Measurements from ENCODE around the gene AK9.
"Not testable (repeated sequence)": the region's sequence is repeated elsewhere in the genome, so short reads cannot be mapped to it uniquely, and the experiment has no call there.

The AK9 gene

DNA sequence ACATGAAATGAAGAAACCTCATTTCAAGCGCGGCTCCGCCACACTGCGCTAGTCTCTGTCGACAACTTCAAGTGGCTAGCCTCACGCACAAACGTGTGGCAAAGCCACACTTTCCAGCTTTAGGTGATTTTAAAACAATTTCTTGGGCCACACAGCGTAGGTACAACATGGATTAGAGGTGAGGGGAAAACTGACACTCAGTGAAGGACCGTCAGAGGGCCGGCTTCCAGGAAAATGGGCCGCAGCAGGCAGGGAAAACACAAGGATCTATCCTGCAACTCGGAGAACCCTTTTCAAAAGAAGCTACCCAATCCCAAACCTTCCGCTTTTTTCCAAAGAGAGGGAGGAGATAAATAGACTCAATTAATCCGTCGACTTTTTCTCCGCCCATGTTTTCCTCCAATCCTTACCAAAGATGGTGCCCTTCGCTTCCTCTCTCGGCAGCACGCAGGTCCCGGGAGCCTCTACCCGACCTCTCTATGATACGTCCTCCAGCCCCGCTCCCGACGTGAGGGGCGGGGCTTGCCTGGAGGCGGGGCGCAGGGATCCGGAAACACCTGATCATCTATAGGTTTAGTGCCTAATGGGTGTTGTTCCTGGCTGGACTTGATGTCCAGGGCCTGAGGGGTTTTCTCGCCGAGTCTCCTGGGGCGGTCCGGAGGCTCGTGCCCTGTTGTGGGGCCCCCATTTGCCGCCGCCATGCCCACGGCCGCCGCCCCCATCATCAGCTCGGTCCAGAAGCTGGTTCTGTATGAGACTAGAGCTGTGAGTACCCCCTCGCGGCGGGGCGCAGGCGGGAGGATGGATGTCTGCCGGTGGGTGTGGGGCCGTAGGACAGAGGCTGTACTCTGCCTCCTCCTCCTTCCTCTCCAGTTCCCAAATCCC is at the start of gene AK9, which contains the start of gene FIG4:
AK9 (minus strand) TSS at position 466 of the 885 bp plus-strand sequence. CDS start 15,457 bp downstream, outside the sequence.
FIG4 (plus strand) TSS at position 560 of the 885 bp plus-strand sequence; CDS start at position 700, 140 bp downstream.
- peak; percentile 95 to 97 for DNase-seq

DNA sequence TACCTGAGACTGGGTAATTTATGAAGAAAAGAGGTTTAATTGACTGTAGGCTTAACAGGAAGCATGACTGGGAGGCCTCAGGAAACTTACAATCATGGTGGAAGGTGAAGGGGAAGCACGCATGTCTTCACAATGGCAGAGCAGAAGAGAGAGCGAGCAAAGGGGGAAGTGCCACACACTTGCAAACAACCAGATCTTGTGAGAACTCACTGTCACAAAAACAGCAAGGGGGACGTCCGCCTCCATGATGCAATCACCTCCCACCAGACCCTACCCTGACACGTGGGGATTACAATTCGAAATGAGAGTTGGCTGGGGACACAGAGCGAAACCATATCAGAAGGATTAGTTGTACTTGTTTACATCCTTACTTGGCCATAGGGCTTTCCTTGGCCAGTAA is 49.8 kb upstream of the AK9 start:
- DNase-seq, result no peak

DNA sequence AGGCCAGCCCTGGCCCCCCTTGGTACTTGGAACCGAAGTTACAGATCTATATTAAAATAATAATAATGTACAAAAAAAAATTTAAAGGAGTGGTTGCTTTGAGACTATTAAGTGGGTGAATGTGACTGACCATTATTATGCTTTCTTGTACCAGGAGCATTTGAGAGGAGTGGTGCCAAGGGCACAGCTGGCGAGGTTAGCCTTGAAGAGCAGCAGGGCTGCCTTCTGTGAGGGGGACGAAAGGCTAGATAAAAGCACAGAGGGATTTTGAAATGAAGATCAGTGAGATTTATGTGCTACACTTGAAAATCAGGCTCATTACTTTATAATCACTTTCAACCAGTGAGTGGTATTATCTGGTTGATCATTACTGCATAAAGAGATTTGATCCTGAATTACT is 48.7 kb upstream of the AK9 start:
- no peak for DNase-seq

DNA sequence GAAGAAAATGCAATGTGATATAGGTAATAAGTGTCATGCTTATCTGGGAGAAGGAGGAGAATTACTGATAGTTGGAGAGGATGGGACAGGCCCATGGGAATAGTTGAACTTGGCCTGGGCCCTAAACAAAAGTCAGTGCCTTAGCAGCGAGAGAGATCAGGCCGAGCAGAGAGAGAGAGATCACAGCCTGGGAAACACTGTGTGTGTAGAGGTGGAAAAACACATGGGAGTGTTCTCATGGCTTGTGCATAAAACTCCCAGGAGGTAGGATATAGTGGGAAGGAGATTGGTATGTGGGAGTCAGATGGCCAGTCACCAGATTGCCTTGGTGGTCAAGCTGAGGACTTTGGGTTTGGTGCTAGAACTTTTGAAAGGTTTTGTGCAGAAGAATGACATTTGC is 47.7 kb upstream of the AK9 start:
- DNase-seq, result no peak

DNA sequence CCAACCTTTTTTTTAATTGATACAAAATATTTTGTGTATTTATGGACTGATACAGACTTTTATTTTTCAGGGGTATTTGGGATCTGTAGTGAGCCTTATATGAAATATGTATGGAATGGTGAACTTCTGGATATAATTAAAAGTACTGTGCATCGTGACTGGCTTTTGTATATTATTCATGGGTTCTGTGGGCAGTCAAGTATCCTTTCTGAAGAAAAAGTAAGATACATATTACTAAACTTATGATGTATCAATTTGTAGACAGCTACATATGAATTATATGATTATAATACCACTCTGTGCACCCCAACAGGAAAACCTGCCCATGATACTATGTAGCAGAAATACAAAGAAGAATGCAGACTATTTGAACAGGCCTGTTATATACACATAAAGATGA is 47.3 kb upstream of the AK9 start:
- DNase-seq, result no peak

DNA sequence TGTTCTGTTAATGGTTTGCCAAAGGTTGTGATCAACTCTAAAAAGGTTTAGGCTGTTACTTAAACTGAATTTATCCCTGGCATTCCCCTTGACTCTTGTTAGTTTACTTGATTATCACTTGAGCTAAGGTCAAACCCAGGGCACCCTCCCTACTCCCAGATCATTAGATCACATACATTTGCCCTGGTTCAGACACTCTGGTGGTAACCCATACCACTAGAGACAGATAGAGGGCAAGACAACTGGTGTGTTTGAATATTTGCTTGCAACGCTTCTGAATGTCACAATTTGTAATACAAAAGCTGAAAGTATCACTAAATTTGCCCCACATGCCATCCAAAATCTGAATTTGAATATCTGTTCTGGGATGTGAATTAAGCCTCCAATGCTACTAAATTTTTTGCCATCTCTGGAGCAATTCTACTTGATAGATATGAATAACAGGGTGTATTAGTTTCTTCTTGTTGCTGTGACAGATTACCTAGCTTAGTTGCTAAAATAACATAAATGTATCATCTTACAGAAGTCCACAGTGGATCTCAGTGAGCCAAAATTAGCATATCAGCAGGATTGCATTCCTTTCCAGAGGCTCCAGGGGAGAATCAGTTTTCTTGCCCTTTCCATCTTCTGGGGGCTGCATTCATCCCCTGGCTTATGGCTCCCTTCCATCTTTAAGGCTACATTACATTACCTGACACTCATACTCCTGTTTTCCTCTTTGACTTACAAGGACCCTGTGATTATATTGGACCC is 45.4 kb upstream of the AK9 start:
- DNase-seq, result no peak

DNA sequence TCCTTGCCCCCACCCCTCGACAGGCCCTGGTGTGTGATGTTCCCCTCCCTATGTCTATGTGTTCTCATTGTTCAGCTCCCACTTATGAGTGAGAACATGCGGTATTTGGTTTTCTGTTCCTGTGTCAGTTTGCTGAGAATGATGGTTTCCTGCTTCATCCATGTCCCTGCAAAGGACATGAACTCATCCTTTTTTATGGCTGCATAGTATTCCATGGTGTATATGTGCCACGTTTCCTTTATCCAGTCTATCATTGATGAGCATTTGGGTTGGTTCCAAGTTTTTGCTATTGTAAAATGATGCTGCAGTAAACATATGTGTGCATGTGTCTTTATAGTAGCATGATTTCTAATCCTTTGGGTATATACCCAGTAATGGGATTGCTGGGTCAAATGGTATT is 34.2 kb upstream of the AK9 start:
- DNase-seq, result not testable (repeated sequence)

DNA sequence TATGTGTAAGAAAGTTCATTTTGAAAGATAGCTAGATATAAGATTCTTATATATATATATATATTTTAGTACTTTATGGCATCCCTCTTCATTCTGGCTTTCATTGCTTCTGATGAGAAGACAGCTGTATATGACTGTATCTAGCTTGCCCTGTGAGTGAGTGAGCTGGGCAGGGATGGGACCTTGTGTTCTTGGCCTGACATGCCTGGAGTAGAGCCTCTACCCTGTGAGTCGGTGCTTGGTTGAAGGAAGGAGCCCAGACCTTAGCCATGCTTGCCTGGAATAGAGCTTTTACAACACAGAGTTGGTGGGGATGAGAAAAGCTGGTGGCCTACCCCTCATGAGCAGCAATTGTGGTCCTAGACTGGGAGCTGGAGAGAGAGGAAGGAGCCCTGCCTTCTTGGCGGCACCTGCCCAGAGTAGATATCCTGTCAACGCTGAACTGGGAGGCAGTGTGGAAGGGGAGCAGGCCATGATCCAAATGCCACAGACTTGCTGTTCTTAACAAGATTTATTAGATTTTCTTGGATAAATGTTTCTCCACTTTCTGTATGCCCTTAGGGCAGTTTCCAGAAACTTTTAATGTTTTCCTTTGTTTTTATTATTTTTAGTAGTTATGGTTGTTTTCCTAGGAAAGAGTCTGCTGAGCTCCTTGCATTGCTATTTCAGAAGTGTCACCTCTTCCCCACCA is 31.7 kb upstream of the AK9 start:
- no peak for DNase-seq

DNA sequence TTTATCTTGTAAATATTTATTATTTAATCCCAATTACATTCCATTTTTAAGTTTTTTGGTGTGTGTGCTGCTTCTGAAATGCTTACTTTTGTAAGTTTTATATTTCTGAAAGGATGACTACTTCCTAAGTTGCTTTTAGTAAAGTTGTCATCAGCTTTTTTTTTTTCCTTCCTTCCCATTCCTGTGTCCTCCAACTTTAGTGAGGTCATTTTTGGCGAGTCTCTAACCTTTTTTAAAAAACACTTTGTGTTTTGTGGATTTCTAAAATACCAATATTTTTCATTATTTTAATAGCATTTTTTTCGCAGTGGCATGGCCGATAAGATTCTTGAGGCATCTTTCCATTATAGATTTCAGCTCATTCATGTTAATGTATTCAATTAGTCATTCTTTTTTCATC is 31.0 kb upstream of the AK9 start:
- no peak for DNase-seq

DNA sequence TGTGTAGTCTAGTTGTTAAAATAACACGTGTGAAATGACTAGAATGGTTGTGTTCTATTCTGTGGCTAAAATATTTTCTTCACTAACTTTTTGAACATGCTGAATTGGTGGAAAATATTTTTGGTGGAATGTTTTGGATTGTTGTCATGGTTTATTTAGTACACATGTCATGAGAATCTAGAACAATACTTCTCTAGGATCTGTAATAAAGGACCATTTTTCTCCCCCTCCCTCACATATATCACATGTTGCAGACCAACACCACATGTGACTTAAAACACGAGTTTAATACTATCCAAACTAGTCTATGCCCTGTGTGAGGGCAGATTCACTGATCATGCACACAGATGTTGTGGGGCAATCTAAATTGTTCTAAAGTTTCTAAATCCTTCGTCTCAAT is 29.3 kb upstream of the AK9 start:
- no peak for DNase-seq

DNA sequence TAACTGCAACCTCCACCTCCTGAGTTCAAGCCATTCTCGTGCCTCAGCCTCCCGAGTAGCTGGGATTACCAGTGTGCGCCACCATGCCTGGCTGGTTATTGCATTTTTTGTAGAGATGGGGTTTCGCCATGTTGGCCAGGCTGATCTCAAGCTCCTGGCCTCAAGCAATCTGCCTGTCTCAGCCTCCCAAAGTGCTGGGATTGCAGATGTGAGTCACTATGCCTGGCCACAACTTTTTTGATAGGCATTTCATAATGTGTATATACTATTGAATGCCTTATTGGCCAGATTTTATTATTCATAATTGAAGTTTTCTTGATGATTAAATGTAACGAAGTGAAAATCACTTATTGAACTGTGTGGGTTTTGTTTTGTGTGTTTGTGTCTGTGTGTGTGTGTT is 28.0 kb upstream of the AK9 start:
- no peak for DNase-seq

DNA sequence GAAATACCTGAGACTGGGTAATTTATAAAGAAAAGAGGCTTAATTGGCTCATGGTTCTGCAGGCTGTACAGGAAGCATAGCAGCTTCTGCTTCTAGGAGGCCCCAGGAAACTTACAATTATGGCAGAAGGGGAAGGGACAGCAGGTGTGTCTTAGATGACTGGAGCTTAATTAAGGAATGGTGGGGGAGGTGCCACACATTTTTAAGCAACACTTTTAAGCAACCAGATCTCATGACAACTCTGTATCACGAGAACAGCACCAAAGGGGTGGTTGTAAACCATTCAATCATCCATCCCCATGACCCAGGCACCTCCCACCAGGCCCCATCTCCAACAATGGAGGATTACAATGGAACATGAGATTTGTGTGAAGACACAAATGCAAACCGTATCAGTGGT is 27.0 kb upstream of the AK9 start:
- no peak for DNase-seq

DNA sequence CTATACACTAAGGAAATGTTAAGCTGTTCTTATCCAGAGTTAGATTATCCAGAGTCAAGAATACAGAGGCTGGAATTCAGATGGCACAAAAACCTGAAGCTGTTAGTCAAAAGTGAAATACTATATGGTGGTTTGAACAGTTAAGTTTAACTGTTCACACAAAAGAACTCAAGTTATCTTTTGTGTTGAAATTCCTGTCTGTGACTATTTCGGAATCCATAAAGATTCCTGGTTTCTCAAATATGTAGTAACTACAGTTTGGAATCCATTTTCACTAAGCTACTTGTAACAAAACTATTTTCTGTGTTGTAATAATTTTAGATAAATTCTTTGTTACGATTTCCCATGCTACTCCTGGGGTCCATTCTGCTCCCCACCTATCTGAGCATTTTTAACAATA is 24.6 kb upstream of the AK9 start:
- no peak for DNase-seq

DNA sequence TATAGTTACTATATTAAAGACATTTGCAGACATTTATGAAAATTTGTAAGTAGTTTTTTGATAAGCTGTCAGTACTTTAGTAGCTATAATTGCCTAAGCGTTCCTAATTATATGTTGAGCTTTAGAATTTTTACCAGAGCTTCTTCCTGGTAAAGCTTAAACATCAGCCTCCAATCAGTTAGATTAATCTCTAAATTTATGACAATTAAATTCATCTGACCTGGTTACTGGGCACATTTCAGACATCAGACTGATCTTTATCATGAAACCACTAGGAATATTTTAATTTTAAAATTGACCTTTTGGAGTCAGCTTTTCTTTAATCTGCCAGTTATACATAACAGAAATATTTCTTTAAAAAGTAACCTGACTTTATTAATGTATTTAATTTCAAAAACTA is 23.6 kb upstream of the AK9 start:
- no peak for DNase-seq

DNA sequence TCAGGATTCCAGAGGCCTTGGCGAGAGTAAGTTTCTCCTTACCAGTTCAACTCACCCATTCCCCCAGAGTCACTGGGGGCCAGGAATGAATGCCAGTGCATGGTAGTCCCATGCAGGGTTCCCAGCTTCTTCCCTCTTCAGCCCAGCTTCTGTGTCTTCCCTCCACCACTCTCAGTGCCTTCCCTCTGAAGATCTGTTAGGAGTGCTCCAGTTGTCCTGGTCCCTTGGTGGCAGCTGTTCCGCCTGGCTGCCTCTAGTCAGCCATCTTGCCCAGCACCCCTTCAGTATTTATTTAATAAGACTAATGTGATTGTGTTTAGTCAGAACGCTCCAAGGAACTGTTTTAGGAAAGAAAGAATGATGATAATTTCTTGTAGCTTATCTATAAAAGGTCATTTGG is 23.2 kb upstream of the AK9 start:
- DNase-seq, result no peak

DNA sequence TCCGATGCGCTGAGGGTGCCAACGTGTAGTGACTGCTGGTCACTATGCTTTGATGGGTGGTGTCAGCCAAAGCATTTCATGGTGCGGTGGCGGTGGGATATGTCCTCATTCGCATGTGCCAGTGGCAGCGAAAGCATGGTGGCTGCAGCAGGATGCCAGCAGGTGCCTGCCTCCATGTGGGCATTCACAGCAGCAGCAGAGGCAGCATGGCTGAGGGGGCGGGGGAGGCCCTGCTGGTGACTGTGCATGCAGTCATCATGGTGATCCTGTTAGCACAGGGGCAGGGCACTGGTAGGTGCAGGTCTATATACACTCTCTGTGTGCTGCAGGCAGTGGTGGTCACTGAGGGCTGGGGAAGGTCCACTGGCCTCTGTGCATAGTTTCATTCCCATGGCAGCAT is 22.1 kb upstream of the AK9 start:
- peak in 1 of 2 experiments; percentile 40 for DNase-seq

DNA sequence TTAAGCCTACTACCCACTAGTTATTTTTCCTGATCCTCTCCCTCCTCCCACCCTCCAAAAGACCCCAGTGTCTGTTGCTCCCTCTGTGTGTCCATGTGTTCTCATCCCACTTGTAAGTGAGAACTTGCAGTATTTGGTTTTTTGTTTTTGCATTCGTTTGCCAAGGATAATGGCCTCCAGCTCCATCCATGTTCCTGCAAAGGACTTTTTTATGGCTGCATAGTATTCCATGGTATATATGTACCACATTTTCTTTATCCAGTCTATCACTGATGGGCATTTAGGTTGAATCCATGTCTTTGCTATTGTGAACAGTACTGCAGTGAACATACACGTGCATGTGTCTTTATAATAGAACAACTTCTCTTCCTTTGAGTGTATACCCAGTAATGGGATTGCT is 17.1 kb upstream of the AK9 start:
- not testable (repeated sequence) for DNase-seq

DNA sequence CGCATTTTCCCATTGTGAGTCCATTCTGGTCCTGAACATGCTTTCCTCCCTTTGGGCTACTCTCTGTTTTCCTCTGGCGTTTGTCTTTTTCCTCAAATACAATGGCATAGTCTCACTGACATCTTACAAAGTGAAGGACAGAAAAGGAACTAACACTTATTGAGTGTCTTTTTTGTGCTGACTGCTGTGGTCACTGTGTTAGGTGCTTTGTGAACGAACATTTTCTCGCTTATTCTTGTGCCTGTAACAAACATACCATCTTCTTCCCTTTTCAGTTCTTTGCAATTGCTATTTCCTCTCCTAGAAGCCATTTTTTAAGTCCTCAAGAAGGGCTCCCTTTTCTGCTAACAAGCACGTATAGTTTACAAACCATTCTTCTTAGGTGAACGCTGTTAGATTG is 15.5 kb upstream of the AK9 start:
- no peak for DNase-seq

DNA sequence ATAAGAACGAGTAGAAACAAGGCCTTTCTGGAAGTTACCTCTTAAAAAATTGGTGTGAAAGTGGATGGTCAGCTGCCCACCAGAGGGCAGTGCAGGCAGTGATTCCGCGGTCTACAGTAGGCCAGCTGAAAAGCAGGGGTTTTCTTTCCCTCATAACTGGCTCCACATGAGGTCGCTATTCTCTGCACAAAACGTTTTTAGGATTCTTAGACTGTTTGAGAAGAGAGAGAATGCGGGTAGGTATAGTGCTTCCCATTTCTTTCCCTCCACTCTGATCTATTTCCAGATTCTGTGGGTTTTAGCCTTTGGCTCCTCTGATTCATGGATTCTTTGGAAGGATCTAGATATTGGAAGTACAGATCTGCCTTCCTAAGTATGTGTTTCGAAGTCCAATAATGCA is 14.3 kb upstream of the AK9 start:
- peak; percentile 76 to 84 for DNase-seq

DNA sequence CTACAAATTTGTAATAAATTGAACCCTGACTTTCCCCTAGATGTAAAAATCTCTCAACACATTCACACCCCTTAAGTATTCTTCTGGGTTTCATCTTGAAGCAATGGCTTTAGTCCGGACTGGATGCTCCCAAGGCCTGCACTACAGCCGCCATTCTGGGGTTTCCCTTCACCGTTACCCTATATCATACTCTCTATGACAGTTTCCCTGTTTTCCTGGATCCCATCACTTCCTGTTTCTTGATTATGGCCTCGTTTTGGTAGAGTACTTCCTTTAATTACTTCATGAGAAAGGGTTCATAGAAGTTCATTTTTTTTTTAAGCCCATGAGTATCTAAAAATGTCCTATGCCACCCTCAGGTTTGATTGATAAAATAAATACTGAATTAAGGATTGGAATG is 11.8 kb upstream of the AK9 start:
- no peak for DNase-seq

DNA sequence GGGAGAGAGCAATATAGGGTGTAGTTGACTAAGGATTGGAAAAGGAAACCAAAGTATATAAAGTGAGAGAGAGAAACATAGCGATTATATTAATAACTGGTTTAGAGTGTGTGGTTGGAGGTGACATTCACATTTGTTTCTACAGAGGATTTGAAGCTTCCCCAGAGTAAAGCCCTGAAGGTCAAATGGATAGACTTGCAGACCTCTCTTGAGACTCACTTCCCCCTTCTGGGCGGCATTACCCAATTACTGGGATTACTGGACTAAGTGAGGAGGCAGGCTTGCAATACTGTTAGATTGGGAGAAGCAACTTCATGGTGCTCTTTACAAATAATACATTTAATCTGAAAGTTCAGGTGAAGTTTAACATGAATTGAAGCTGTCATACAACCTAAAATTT is 10.8 kb upstream of the AK9 start:
- DNase-seq, result no peak

DNA sequence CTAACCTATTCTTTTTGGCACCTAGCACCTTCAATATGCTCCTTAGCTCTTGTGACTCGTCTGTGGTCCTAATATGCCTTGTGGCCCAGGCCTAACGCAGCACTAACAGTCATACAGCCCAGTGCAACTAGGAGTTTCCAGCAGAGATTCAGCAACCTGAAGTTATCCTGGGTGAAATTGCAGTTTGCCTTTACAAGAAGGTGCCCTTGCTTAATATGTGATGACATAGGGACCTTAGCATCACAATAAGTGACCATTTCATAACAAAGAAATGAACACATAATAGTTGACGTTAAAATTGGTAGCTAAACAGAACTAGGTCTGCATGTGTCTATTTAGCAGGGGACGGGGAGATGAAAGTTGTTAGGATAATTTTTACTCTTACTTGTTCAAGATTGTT is 10.2 kb upstream of the AK9 start:
- DNase-seq, result no peak

DNA sequence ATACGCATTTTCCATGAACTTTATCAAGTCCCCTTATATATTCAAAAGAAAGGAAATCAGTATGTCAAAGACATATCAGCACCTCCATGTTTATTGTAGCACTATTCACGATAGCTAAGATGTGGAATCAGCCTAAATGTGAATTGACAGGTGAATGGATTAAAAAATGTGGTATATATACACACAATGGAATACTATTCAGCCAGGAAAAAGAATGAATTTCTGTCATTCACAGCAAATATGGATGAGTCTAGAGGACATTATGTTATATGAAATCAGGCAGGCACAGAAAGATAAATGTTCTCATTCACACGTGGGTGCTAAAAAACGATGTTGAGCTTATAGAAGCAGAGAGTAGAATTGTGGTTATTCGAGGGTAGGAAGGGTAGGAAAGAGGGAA is 5.4 kb upstream of the AK9 start:
- no peak for DNase-seq

DNA sequence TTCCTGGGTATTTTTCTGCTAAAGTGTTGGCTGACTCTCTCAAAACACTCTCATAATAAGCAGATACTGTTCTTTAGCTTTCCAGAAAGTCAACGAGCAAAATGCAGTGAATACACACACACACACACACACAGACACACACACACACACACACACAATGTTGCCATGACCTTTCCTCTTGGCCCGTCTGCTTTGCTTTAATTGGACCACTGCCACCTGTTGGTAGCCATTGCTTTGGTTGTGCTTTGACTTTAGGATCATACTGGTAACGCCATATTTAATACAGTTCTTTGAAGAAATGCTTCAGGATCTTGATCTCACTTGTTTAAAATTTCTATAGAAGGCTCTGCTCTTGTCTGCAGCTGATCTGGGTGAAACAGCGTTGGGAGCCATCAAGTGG is 4.5 kb upstream of the AK9 start:
- no peak for DNase-seq
